GM18861 (cell line): ENCODE data around the gene HAVCR2.

ENCODE experiments used
- ATAC-seq: cut with Tn5 transposase; IDR thresholded peaks from one replicate; pipeline ENCODE4 v1.9.1; 2021; ENCODE audit not compliant: unreplicated experiment

Gene HAVCR2

DNA sequence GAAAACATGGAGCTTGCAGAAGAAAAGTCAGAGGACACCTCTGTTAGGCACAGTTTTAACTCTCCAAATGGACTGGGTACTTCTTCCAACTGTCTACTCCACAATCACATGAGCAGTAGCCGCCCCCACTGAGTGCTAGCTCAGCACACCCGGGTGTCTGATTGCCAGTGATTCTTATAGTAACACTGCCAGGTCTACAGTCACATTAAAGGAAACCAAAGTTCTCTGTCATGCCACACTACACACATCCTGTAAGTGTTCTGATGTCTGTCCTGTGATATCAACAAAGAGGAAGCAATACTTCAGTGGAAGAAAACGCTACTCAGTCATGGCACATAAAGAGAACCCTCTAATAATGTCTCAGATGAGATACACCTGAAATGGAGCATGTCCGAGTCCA is at the start of gene HAVCR2:
Gene HAVCR2 (minus strand): TSS at position 69 of the 400 bp plus-strand sequence. CDS start 61 bp downstream, at position 8.
- peak; percentile 91 for ATAC-seq

DNA sequence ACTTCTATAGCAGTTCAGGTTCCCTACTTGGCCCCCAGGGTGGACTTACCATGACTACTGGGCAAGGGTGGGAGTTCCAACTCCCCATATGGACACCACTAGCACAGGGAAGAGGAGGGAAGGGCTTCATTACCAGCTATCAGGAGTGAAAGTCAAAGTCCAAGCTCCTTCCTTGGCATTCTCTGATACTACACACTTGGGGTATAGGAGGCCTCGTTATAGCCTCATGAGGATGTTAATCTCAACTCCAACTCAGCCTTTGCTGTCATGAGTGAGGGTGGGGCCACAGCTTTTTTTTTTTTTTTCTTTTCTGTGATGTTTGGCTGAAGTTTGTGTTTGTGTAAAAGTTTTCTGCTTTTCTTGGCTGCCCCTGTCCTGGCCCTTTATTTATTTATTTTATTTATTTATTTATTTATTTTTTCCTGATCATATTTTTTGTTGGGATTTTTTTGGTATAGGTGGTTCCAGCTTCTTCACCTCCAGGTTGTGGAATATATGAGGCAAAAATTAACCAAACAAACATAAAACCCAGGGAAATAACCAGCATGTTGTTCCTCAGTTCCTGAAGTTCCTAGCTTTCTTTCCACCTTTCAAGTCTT is 48.5 kb upstream of the HAVCR2 start:
- no peak for ATAC-seq

DNA sequence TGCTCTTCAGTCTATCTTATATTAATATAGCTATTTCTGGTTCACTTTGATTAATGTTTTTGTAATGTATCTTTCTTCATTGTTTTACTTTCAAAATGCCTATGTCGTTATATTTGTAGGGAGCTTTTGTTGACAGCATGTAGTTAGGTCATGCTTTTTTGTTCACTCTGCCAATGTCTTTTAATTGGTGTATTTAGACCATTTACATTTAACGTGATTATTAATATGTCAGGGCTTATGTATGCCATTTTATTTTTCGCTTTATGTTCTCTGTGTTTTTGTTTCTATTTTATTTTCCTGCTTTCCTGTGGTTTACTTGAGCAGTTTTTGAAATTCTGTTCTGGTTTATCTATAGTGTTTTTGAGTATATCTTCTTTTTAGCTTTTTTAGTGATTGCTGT is 46.5 kb upstream of the HAVCR2 start:
- no peak for ATAC-seq

DNA sequence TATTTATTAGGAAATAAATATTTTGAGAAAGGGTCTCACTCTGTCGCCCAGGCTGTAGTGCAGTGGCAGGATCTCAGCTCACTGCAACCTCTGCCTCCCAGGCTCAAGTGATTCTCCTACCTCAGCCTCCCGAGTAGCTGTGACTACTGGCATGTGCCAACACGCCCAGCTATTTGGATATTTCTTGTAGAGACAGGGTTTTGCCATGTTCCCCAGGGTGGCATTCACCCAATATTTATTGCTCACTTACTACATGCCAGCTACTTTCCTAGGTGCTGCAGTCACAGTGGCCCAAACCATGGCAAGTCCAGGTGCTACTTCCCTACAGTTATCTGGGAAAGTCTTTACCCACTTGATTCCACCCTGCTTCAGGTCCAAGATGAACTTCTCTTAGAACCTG is 42.2 kb upstream of the HAVCR2 start:
- no peak for ATAC-seq

DNA sequence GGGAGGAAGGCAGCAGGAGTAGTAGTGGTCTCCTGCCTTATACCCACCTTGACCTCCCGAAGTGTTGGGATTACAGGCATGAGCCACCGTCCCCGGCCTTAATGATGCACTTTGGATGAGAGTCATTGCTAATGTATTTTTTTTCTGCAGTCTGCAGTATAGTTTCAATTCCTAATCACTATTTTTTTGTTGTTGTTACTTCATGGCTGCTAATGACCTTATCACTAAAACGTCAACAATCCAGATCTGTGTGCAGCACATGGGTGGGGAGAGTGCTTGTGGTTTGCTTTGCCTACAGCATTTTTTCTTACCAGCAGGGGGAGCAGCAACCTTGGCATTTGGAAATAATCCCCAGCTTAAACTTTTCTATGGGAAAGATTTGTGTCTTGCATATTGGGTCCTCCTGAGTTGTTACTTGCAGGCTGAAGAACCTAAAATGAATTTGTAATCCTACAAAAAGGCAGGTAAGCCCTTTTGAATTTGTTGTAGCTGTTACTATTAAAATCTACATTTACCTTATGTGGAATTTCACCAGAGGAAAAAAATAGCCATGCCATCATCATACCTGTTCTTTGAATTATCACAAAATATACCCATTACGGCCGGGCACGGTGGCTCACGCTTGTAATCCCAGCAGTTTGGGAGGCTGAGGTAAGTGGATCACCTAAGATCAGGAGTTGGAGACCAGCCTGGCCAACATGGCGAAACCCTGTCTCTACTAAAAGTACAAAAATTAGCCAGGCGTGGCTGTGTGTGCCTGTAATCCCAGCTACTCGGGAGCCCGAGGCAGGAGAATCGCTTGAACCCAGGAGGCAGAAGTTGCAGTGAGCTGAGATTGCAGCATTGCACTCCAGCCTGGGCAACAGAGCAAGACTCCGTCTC is 40.1 kb upstream of the HAVCR2 start:
- ATAC-seq, result peak; percentile 73

DNA sequence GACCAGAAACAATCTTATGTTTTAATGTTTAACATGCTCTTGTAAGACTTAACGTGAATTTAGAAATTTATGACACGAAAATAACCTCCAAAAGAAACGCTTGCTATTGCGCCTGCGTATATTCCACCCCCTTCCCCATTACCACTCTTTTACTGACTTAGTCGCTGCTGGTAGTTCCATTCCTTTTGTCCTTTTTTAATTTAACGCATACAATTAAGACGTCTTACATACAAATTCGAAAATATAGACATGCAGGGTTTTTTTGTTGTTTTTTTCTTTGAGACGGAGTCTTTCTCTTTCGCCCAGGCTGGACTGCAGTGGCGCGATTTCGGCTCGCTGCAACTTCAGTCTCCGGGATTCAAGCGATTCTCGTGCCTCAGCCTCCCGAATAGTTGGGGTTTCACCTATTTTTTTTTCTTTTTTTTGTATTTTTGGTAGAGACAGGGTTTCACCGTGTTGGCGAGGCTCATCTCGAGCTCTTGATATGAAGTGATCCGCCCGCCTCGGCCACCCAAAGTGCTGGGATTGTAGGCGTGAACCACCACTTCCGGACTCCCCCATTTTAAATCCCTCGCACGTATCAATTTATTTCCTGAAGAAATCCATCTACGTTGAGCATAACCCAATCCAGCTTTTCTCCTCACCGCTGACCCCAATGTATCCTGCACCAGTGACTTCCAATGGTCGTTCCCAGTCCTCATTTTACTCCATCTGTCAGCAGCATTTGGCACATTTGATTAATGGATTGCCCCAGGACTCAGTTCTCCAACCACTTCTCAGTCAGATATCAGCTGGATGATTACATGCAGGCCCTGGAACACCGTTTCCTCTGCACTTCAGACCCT is 34.5 kb upstream of the HAVCR2 start:
- ATAC-seq, result peak; percentile 27

DNA sequence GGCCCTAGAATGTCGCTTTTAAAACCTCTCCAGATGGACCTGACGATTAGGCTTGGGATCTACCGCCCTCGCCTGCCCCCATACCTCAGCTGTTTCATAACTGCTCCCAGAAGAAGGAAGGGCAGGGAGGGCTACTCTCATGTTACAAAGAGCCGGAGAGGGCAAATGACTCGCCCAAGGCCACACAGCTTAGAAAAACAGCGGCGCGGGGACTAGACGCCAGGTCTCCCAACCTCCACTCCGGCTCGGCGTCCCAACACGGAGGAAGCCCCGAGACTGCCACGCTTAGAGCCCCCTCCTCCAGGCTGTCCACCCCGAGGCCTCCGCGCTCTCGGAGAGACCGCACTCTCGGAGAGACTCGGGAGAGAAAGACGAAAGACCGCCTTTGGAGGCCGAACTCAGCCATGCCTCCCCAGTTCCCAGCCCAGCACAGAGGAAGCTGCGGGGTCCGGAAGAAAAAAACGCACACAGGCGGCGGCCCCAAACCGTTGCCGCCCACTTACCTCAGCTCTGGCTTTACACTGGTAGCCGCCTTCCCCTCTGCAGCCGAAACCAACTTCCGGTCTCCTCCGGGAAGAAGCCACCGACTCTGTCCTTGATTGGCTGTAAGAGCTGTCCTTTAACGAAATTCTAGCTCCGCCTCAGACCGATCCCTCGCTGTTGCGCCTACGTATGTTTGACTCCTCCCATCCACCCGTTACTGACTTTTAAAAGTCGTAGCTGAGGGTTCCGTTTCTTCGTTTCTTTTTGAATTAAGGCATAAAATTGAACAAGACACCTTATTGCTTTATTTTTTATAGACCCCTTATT is 33.7 kb upstream of the HAVCR2 start, which contains the start of gene MED7:
Gene MED7 (minus strand): TSS at position 549 of the 810 bp plus-strand sequence. CDS start 3,434 bp downstream, outside the sequence.
- ATAC-seq, result peak; percentile 100

DNA sequence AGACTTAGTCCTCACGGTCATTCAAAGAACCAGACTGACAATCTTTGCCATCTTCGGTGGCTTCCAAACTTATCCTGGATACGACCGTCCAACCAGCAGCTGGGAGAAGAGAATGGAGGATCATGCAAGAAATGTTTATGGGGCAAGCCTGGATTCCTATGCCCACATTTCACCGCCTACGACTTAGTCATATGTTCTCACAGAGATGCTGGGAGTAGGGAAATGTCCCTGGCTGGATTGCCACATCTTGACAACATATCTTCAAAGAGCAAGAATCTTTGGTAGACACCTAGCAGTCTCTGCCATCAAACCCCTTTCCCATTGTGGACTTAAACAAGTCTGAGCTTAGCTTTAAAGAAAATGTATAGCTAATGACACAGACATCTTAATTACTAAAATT is 28.8 kb upstream of the HAVCR2 start:
- no peak for ATAC-seq

DNA sequence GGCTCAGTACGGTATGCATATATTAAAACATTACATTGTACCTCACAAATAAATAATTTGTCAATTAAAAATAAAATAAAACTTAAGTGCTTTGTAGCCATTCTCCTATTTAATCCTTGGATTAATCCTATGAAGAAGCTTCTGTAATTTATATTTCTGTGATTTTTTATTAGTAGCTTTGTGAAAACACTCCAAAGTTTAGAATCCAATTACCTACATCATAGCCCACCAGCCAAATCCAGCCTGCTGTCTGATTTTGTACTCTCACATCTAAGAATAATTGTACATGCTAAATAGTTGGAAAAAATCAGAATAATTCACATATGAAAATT is 23.4 kb upstream of the HAVCR2 start:
- ATAC-seq, result no peak

DNA sequence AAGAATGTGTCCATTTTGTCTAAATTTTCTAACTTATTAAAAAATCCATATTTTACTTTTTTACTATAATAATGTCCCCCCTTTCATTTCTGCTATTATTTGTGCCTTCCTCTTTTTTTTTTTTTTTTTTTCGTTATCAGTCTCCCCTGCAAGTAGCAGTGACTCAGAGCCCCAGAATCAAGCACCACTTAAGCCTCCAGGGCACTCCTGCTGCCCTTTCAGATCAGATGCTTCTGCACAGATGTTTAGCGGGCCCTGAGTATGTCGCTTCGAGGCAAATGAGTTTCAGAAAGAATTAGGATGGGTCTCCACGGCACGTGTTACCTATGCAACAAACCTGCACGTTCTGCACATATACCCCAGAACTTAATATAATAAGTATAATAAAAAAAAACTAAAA is 22.1 kb upstream of the HAVCR2 start:
- ATAC-seq, result peak; percentile 43

DNA sequence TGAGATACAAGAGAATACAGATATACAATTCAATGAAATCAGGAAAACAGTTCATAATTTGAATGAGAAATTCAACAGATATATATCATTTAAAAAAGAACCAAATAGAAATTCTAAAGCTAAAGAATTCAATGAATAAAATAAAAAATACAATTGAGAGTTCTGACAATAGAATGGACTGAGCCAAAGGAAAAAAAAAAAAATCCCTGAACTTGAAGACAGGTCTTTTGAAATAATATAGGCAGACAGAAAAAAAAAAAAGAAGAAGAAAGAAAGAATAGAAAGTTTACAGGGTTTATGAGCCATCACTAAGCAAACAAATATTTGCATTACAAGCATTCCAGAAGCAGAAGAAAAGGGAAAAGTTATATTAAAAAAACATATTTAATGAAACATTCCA is 12.9 kb upstream of the HAVCR2 start:
- no peak for ATAC-seq

DNA sequence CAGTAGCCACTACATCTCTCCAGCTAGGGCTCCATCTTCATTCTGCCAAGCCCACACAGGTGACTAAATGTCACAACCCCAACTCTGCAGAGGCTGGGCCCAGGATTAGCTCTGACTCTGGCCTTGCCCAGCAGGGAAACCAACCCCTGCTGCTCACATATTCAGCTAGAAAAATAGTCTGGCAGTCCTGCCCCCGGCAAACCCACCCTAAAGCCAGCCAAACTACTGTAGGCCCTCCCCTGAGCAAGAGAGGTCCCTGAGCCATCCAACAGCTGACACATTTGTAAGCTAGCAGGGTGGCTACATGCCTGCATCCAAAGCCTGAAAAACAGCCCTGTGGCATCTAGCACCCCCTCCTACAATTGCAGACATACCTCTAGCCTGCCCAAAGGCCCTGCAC is 11.3 kb upstream of the HAVCR2 start:
- no peak for ATAC-seq

DNA sequence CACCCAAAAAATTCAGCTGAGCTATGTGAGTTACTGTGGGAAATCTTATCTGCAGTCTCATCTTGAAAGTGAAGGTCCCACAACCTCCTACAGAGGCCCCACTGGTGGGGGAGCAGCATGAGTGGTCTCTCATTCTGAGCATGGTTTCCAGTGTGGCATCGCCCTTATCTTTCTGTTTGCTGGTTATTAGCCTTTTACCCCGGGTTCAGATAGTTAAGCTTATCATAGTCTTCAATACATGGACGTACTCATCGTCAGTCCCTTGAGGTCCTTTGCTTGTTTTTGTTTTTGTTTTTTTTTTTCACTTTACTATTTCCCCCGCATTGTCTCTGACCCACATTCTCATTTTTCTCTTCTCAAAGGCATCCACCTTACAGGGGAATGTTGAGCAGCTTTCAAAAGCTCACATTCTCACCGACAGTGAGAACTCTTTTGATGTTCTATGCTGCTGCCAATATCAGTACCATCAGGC is 7.7 kb upstream of the HAVCR2 start:
- peak; percentile 49 for ATAC-seq

DNA sequence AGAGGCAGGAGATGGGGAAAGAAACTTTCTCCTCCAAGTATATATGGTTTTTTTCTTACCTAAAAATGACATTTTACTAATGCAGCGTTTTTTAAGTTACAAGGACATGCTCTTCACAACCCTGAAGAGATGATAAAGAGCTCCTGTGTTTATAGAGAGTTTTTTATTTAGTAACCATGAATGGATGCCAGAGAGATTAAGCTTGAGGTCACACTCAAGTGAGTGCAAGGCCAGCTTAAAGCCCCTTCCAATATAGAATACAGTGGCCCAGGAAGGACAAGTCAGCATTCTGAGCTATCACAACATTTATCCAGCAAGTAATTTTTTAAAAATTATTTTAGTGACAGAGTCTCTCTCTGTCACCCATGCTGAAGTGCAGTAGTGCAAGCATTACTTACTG is 6.7 kb upstream of the HAVCR2 start:
- no peak for ATAC-seq

DNA sequence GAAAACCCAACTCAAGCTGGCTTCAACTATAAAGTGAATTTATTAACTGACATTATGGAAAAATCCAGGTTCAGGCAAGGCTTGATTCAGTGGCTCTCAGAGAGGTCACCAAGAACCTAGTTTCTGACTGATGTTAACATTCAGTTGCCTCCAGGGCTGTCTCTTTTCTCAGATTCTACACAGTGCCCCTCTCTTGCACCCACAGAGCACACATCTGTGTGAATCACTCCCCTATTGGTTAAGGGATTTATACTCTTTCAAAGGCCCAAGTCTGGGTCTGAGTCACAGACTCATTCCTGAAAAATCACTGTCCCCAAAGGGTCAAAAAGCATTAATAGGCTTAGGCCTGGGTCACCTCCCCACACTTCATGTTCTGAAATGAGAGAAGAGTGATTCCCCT is 6.2 kb upstream of the HAVCR2 start:
- no peak for ATAC-seq

DNA sequence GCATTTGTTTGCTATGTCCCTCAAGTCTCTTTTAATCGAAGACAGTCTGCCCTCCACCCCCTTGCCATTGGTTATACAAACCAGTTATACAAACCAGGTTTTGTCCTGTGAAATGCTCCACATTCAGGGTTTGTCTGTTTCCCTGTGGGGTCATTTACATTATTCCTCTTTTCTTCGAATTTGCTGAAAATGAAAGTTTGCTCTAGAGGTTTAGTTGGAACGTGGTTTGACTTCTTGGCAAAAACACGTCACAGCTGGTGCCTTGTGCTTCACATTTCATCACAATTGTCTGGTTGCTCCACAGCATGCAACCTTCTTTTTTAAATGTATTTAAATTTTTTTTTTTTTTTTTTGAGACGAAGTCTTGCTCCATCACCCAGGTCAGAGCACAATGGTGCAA is 4.2 kb upstream of the HAVCR2 start:
- no peak for ATAC-seq

DNA sequence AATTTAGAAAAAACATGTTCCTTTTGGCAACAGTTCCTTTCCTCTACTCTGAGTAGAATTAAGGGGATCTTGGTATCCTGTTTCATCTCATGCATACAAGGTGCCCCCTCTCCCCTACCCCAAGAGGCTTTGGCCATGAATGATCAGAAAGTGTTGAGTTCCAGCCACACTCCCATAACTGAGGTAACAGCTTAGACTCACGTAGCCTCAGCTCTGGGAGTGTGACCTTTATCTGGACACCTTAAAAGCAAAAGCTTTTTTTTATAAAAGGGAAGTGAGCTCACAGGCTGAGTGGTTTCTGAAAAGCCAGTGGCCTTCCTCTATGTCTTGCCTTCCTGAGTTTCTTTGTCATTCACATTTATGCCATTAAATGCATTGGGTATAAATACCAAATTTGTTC is 900 bp upstream of the HAVCR2 start:
- peak; percentile 78 for ATAC-seq

DNA sequence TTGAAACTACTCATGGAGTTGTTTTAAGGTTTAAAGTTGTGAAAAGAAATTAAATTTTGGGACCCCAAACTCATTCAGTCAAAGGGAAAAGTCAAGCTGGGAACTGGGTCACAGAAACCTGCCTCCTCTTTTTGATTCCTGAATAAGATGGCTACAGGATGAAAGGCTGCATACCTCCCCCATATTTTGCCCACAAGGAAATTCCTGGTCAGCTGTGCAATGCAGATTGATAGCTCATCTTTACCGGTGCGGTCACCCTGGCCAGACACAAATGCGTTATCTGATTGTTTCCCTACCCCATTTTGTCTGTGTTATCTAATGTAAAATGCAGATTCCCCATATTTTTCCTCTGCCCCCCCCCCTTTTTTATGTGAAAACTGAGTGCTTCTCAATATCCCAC is 1.3 kb downstream of the HAVCR2 start:
- no peak for ATAC-seq

DNA sequence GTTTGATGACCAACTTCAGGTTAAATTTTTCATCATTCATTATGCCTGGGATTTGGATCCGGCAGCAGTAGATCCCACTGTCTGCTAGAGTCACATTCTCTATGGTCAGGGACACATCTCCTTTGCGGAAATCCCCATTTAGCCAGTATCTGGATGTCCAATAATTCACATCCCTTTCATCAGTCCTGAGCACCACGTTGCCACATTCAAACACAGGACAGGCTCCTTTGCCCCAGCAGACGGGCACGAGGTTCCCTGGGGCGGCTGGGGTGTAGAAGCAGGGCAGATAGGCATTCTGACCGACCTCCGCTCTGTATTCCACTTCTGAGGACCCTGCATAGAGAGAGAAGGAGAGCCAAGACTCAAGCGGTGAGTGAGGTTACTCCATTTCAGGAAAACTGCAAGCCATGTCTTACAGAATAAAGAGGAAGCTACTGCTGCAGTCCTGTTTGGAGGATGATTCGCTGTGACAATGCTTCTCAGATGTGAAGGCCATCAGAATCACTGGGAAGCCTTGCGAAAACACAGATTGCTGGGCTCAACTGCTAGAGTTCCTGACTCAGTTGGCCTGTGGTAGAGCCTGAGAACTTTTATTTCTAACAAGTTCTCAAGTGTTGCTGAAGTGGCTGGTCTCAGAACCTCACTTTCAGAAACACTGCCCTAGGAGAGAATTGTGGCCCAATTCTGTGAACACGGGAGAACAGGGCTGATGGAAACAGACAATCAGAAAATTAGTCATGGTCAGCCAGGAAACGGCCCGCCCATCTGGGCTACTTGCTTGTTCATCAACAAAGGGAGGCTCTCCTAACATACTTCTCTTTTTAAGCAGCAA is 2.0 kb downstream of the HAVCR2 start:
- no peak for ATAC-seq

DNA sequence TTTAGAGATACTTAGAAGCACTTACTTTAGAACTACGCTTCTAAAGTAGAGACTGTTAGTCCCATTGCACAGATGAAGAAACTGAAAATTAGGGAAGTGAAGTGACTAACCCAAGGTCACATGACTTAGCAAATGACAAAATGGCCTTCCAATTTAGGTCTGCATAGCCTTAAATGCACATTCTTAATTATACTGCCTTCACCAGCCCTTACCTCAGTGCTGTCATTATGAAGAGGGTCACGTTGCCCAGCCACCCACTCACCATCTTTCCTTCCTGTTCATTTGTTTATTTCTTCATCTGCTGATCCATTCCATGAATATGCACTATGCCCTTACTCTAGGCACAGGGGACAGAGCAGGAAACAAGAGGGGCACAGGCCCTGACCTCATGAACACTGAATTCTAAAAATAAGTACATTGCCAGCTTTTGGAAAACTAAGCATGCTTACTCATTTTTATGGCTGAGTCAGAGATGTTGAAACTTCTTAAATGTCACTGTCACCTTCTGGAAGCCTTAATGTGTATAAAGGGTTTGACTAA is 8.6 kb downstream of the HAVCR2 start:
- ATAC-seq, result peak; percentile 51
